Stimulated activated CD8-positive, alpha-beta memory T cell treated with anti-CD3 and anti-CD28 coated beads, Interleukin-7, amount 100 ng/mL, for 48 hours (primary cell): ENCODE measurements around the gene L3HYPDH.

Experiments
- DNase-seq, 2 donors: peaks; one replicate each; pipeline ENCODE4 v3.0.0-alpha.2; 2020; ENCODE audit warnings: low read depth in 1 of 2; ENCODE audit errors: extremely low read depth in 1 of 2

L3HYPDH gene

DNA sequence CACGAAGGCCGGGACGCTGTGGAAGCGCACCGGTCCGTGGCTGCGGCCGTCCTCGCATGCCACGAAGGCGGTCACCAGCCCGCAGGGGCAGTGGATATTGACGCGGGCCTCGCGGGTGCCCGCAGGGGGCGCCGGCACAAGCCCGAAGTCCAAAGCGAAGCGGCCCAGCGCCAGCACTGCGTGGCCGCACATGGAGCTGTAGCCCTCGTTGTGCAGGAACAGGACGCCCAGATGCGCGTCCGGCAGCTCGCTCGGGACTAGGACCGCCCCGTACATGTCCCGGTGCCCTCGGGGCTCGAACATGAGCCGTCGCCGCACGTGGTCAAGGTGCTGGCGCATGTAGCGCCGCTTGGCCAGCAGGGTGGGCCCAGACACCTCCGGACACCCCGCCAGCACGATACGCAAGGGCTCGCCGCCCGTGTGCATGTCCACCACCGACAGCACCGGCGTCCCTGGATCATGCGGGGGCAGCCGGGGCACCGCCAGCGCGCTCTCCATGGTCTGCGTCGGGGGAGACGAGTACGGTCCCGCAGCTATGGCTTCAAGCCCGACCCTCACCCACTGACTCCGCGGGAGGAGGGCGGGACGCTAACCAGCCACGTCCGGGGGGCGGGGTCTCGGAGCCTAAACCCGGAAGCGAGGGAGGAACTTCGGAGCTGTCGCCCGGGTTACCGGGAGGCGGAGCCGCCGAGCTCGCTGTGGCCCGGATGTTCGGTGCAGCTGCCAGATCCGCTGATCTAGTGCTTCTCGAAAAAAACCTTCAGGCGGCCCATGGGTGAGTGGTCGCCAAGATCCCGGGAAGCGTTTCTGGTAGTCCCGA is at the start of gene L3HYPDH, which contains the start of gene JKAMP:
Gene L3HYPDH, minus strand, starts transcription at position 590 of the 820 bp plus-strand sequence. Its CDS starts 92 bp downstream, at position 498.
Gene JKAMP, plus strand, starts transcription at position 699 of the 820 bp plus-strand sequence. Its CDS starts 73 bp downstream, at position 772.
- peak; percentile 89 to 96 for DNase-seq

DNA sequence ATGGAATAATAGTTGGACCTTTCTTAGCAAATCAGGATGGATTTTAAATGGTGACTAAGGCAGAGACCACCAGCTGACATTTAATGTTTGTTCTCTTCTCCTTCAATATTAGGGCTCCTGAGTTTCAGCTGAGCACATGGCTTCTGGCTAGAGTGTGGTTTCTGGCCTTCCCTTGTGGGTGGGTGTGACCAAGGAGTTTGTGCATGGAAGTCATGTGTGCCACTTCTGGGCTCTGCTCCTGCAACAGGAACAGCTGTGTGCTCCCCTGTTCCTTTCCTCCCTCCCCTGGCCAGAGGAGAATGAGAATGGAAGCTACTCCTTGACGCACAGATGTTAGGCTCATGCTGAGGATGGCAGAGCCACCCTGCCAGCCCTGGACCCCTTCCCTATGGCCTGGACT is 48.2 kb upstream of the L3HYPDH start:
- no peak for DNase-seq

DNA sequence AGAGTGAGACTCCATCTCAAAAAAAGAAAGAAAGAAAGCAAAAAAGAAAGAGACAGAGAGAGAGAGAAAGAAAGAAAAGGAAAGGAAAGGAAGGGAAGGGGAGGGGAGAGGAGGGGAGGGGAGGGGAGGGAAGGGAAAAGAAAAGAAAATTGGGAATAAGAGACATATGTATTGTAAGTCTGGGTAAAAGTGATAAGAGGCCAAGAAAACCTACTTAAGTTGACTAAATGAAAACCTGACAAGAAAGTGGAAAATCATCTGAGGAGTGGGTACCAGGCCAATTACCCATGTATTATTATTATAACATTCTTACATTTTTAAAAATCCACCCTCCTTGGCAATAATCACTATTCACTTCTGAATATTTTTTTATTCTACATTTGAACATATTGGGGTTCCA is 46.1 kb upstream of the L3HYPDH start:
- DNase-seq: no peak

DNA sequence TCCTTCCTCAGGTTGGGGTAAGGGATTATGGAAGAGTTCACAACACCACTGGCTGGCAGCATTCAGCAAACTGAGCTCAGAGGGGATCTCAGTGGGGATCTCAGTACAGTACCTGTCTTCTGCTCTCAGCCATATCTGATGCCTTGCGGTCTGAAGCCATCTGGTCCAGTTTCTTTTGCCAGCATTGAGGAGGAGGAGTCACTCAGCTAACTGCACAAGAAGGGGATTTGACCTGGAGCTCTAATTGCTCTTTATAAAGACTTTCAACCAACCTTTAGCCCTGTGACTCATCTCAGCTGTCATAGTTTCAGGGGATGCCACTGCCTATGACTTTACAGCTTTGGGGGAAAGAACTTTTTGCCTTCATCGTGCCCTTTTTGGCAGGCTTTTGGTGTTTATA is 45.0 kb upstream of the L3HYPDH start:
- DNase-seq: no peak

DNA sequence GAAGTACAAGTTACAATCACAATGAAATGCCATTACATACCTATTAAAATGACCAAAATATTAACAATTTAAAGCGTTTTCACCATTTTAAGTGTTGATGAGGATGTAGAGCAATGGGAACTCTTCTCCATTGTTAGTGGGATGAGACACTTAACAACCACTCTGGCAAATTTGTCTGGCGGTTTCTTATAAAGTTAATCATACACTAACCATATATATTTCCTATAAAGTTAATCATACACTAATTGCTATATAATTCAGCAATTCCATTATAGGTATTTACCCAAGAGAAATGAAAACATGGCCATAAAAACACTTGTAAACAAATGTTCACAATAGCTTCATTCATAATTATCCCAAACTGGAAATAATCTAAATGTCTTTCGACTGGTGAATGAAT is 36.0 kb upstream of the L3HYPDH start:
- DNase-seq: no peak

DNA sequence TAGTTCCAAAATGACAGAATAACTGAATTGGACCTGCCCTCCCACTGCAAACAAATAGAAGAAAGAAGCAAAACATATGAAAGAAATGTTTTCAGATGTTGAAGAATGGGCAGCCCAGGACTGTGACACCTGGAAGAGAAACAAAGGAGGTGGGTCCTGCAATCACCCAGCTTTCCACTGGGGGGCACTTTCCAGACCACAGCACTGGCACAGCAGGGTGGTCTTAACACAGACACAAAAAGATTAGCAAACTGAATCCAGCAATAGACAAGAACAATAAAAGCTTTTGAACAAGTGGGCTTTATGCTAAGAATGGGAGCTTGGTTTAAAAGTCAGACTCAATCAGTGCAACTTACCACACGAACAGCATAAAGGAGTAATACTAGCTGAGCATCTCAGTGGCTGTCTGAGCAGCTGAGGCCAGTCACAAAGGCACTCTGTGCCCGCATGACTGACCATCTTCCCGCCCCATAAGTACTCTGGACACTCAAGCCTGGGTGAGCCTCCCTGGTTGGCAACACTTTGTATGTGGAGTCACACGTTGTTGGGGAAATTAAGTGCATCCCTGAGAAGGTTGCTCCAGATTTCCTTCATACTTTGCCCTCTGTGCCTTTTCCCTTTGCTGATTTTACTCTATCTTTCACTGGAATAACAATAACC is 27.8 kb upstream of the L3HYPDH start:
- no peak for DNase-seq

DNA sequence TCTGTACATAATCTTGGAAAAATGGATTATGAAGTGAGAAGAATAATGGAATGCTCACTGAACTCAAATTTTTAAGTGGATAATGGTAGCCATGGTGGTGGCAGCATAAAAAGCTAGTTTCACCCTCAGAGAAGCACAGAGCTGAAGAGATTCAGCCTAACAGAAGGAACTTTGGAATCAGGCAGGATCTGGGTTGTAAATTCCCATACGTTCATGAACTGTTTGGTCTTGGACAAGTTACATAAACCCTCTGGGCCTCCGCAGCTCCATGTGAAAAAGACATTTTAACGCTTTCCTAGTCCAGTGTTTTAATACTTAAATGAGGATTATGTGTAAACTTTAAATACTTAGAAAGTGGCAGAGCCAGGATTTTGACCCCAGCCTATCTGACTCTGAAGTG is 26.8 kb upstream of the L3HYPDH start:
- DNase-seq: no peak

DNA sequence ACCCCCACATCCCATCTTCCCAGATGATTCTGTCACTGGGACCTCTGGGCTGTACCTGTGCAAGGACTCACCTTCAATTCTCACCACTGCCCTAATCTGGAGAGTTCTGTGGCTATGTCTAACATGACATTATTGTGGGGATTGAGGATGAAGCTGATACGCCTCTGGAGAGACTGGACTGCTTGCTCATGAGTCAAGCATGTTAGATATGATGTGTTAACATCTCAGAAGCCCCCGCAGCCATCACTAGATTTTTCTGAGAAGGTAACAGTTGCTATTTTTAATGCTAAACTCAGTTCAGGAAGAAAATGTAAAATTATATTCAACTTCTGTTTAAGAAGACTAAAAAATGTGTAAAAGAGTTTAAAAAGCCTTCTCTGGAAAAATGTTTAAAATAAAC is 25.8 kb upstream of the L3HYPDH start:
- DNase-seq: no peak

DNA sequence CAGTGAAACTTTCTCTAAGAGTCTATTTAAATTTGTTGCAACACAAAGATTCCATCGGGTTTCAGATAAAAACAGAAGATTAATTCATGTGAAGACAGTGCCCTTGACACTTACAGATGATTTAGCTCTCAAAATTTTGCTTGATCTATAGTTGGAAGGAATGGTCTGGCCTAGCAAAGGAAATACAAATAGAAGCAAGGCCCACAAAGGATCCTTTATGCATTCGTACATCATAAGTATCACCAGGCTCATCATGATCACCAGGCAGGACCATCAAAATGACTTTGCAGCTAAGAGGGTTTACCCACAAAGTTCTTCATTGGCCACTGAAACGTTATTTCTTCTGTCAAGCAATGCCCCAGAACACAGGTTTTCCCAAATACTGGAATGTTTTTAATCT is 24.9 kb upstream of the L3HYPDH start:
- no peak for DNase-seq

DNA sequence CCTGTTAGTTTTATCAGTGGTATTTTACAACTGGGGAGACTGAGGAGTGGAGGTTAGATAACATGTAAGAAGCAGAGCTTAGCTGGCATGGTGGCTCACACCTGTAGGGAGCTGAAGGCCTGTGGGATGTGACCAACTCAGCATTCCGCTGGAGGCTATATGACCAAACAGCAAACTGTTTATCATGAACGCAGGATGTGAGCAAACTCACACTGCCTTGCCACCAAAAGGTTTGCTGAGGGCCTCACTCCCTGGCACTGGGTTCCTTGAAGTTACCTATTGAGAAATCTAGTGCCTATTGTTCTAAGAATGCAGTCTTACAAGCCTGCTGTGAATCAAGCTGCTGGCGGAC is 23.5 kb upstream of the L3HYPDH start:
- DNase-seq: no peak

DNA sequence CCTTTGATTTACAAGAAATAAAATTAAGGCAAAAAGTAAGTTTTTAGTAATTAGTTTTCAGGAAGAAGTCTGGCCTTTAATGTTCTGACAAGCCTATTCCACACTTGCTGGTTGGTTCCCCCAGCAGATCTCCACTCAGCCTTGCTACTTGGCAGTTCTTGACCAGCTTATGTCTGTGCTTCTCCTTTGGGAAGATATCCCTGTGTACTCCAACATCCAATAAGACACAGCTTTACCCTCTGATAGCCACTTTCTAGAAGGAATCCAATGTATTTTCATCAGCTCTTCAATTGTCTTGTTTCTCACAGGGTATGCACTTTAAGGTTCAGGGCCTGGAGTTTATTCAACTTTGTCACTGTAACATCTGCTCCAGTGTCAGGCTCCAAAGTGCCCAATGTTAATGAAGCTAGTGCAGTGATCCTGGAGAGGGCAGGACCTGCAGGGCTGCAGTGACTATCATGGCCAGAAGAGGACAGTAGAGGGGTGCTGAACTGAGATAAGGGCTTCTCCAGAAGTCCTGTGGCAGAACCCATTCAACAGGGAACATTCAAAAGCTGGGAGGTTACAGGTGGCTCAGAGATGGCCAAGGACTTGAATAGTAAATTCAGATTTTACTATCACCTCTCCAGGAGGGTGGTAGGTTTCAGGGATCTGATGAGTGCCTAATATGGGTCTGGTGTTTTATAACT is 23.0 kb upstream of the L3HYPDH start:
- DNase-seq: peak in 1 of 2 donors; percentile 14

DNA sequence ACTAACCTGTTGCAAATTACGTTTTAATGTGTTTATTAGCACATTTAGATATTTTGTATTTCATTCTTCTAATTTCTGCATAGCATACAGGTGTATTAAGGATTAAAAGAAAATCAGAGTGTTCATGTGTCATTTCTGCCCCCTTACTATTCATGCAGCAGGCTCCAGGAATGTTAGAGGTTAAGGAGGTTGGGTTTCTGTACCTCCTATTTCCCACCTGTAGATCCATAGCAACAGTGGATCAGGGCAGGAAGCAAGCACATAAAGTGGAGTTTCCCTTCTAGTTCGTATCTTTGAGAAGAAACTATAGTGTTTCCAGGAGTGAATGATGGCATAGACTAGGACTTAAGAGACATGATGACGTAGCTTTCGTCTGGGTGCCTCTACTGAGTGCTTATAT is 19.0 kb upstream of the L3HYPDH start:
- no peak for DNase-seq

DNA sequence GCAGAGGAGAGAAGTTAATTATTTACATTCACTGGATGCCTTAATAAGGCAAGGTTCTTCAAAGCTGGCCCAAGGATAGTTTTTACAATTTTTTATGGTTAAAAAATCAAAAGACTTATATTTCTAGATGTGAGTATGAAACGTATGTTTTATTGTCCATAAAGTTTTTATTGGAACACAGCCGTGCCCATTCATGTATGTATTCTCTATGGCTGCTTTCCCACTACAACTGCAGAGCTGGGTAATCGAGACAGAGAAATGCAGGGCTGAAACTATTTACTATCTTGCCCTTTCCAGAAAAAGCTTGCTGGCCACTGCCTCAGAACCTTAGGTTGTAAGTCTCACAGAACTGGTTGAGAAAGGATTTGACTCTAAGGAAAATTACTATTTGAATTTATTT is 16.5 kb upstream of the L3HYPDH start:
- DNase-seq: no peak

DNA sequence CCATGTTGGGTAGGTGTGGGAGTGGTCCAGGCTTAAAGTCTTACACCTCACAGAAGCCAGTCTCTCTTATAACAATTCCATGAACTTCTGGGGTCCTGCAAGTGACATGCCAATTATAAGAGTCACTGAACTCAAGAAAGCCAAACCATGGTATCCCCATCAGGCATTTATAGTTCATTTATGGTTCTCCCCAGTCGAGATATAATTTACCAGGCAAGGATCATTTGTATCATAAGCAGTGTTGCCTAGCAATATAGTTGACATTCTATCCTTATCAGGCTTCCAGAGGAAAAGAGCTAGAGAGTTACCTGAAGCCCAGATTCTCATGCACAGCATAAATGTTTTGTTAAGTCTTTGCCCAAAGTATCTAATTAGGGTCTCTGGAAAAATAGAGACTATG is 8.2 kb upstream of the L3HYPDH start:
- no peak for DNase-seq

DNA sequence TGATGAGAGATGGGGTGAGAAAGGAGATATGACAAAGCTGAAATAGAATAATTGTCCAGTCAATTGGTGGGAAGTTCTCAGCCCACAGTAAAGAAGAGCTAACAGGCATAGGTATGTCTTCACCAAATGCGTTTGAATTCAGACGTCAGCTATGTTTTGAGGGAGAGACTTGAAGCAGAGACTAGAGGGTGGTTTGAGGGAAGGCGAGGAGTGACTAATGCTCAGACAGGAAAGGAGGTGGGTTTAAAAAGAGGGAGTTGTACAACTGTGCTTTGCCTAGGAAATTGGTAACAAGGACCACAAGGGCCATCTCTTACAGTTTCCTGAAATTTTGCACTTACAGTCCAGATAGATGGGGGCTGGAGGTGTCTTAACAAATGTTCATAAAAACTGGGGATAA is 6.5 kb upstream of the L3HYPDH start:
- no peak for DNase-seq

DNA sequence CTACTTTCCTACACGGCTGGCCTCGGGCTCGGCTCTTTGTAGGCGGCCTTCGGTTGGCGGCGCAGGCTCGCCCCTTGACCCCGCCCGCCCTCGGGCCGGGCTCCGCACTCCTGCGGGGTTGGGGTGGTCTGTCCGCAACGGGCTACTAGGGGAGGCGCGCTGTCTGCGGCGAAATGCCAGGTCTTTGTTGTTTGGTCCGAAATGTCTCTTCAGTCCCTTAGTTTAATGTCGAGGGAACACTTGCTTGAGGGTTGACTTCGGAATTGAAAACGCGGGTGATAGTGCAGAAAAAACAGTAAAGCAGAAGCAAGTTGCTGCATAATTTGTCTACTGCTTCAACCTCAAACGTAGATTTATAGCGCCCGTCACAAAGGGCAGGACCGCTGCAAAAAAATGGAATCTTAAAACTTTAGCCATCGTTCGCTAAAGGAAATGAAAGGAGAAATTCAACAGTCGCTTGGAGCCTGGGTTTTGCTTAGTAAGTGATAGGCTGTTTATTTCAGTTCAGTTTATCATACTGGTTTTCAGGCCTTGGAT is 499 bp upstream of the L3HYPDH start:
- no peak for DNase-seq

DNA sequence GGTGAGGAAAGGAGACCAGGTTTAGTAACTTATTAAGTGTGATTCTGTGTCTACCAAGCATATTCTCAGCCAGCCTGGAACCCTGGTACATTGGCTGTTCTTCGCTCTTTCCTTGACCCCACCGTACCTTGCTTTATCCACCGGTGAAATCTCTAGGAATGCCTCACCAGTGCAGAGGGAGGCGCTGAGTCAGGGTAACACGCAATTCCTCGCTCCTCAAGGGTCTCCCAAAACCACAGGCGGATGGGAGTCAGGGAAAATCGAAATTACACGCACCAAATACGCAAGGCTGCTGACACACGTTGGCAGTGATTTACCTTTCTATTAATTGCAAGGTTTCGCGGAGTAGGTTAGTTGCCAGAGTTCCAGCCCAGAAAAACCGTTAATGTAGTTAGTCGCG is 845 bp downstream of the L3HYPDH start:
- DNase-seq: no peak

DNA sequence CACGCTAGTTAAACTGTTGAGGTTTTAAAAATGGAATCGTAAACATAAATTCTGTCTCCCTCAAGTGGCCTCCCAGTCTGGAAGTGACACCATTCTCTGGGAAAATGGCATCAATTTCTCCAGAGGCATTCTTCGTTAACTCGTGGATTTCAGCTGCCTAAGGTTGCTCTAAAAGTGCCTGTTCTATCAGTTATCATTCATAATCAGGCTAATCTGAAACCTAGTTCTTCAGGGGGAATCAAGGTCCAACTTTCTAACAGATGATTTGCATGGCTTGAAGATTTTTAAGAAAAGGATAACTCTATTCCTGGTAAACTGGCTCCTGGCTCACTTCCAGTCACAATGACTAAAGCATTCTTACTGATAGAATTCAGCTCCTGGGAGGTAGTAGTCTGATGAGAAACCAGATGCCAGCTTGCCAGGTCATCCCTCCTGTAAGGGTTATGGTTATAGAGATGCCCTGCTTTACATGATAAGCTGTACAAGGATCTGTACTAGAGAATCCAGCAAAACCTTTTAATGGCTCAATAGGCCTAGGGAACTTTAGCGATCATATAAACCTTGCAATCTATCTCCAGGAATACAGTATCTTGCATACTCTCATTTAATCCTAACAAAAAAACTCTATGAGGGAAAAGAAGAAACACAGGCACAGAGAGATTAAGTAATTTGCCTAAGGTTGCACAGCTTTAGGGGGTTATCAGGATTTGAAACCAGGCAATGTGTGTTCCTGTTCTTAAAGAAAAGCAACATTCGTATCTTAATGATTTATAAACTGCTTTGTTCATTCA is 1.5 kb downstream of the L3HYPDH start:
- no peak for DNase-seq

DNA sequence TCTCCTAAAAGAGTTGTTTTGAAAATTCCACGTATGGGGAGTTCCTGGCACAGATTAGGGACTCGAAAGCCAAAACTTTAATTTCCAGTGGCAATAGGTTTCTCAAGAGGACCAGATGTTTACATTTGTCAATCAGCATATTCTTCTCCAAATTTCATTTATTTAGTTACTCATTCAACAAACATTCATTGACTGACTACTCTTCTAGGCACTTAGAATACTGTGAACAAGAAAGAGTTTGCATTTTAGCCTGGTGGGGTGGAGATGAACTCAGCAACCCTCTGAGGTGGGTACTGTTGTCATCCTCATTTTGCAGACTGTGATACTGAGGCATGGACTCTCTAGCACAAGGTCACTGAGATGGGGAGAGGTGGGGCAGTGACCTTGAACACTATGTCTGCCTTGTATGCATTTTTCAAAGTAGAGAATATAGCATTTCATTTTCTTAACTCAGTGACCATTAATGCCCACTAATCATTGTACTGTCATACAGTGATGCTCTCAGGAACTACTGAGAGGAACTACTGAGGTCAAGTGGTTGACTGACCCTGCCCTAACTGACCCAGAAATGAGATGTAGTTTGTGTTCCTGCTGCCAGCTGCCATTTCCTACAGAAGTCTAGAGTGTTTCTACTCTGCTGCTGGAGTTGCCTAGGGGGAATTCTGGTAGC is 2.2 kb downstream of the L3HYPDH start:
- DNase-seq: no peak

DNA sequence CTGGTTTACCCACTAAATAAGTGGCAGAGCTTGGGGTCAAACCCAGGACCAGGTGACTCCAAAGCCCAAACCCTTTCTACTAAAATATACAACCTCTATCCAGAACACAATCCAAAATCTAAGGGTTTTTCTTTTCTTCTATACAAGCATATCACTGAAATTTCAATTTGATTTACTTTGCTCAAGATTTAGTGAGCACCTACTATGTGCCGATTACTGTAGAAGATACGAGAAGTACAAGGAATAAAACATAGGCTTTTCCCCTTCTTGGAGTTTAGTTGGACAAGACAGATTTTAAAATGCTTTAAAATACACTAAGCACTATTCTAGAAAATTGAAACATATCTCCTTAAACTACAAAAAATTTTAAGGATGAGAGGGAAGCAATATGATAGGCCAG is 2.8 kb downstream of the L3HYPDH start:
- DNase-seq: no peak
